ENCODE data around the gene ACTR1B.

DNA sequence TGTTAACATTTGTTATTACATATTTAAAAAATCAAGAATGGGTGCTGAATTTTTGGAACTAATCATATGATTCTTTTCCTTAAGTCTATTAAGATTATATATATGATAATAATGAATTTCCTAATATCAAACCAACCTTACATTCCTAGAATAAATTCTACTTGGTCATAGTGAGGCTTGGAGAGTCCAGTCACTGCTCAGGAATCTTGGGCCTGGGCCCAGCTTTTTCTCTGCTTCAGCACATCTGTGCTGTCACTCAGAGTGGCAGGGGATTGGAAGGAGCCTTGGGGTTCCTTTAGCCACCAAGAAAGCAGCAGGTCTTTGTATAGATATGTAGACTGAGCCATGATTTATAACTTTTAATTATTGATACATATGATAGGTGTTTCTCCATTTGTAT lies 29.6 kb upstream of the ACTR1B start:
- no peak for TF ChIP-seq POLR2A (IDR thresholded peaks at IDR 0.05; ENCODE audit: low read length)
- TF ChIP-seq GATA1 (IDR thresholded peaks at IDR 0.05; ENCODE audit: low read depth, low read length): no peak
